WTC11 (cell line): ENCODE measurements around the gene LRRC75B. TPM values are rescaled to one million over a fixed set of nuclear protein-coding genes. Genes with fewer than 3 reads are reported as not detected.

ENCODE experiments used
- ATAC-seq: fragments of 200-7000 bp; cut with Tn5 transposase; 2 replicates; pipeline ENCODE4 v1.10.0; 2021; ENCODE audit warnings: mild to moderate bottlenecking, moderate library complexity
- CTCF ChIA-PET: fragments of 300-600 bp; sonication (Branson Sonifier 250); formaldehyde crosslinking; loops from one replicate; lab custom pipeline; 2021; ENCODE audit warnings: antibody characterized with exemption; lab: Charles Lee
- POLR2A ChIA-PET: fragments of 350-600 bp; sonication (Branson Sonifier 250); formaldehyde crosslinking; loops from one replicate; lab custom pipeline; 2021; ENCODE audit warnings: antibody characterized with exemption; lab: Charles Lee
- DNase-seq: peaks from one replicate; pipeline ENCODE4 v3.0.0; 2021; ENCODE audit warnings: low spot score
- H3K27ac Mint-ChIP-seq: 2 replicates; pipeline ENCODE4 v1.8.0; 2021; ENCODE audit warnings: mixed read lengths
- H3K27me3 Mint-ChIP-seq: 2 replicates; pipeline ENCODE4 v1.8.0; 2021; ENCODE audit warnings: low read depth, mild to moderate bottlenecking, moderate library complexity, mixed read lengths
- H3K36me3 Mint-ChIP-seq: 2 replicates; pipeline ENCODE4 v1.8.0; 2021; ENCODE audit warnings: mixed read lengths
- H3K4me1 Mint-ChIP-seq: 2 replicates; pipeline ENCODE4 v1.8.0; 2022; ENCODE audit warnings: mixed read lengths
- H3K4me3 Mint-ChIP-seq: 2 replicates; pipeline ENCODE4 v1.8.0; 2021; ENCODE audit warnings: mild to moderate bottlenecking, moderate library complexity, mixed read lengths
- H3K9me3 Mint-ChIP-seq: 2 replicates; pipeline ENCODE4 v1.8.0; 2021; ENCODE audit warnings: mixed read lengths
- ATF1 ChIP-seq: sonication (generic); formaldehyde crosslinking; IDR thresholded peaks from 2 replicates; pipeline ENCODE4 v1.8.1; 2023; ENCODE audit warnings: mild to moderate bottlenecking, moderate library complexity, missing genetic modification reagents
- CREB1 ChIP-seq: sonication (generic); formaldehyde crosslinking; IDR thresholded peaks from 2 replicates; pipeline ENCODE4 v1.8.0; 2023; ENCODE audit warnings: mild to moderate bottlenecking, missing genetic modification reagents
- E2F4 ChIP-seq: sonication (generic); formaldehyde crosslinking; IDR thresholded peaks from 2 replicates; pipeline ENCODE4 v1.8.1; 2022; ENCODE audit warnings: low read depth, mild to moderate bottlenecking, moderate library complexity, missing genetic modification reagents, borderline replicate concordance
- GTF2I ChIP-seq: fragments of 250-450 bp; sonication (Bioruptor Pico); conservative IDR thresholded peaks from 2 replicates; pipeline ENCODE4 v1.4.0; 2021; ENCODE audit warnings: mild to moderate bottlenecking
- JAZF1 ChIP-seq: fragments of 250-450 bp; sonication (Bioruptor Pico); IDR thresholded peaks from 2 replicates; pipeline ENCODE4 v1.9.0; 2021; ENCODE audit warnings: moderate library complexity, mild to moderate bottlenecking, inconsistent platforms
- MXD4 ChIP-seq: fragments of 250-450 bp; sonication (Bioruptor Pico); IDR thresholded peaks from 2 replicates; pipeline ENCODE4 v1.8.0; 2021; ENCODE audit warnings: mild to moderate bottlenecking, moderate library complexity, borderline replicate concordance
- NFYB ChIP-seq: sonication (generic); formaldehyde crosslinking; conservative IDR thresholded peaks from 2 replicates; pipeline ENCODE4 v1.8.0; 2022; ENCODE audit warnings: low read depth, missing genetic modification reagents
- PREB ChIP-seq: sonication (generic); formaldehyde crosslinking; IDR thresholded peaks from 2 replicates; pipeline ENCODE4 v1.8.1; 2022; ENCODE audit warnings: mild to moderate bottlenecking, missing genetic modification reagents, moderate library complexity, borderline replicate concordance
- RELA ChIP-seq: sonication (generic); formaldehyde crosslinking; IDR thresholded peaks from 2 replicates; pipeline ENCODE4 v1.8.1; 2022; ENCODE audit warnings: missing genetic modification reagents, mild to moderate bottlenecking, borderline replicate concordance
- SOX15 ChIP-seq: fragments of 250-450 bp; sonication (Bioruptor Pico); IDR thresholded peaks from 2 replicates; pipeline ENCODE4 v1.9.0; 2021; ENCODE audit warnings: mild to moderate bottlenecking
- SP1 ChIP-seq: sonication (generic); formaldehyde crosslinking; conservative IDR thresholded peaks from 2 replicates; pipeline ENCODE4 v1.8.1; 2022; ENCODE audit warnings: missing genetic modification reagents
- ZMAT4 ChIP-seq: fragments of 250-450 bp; sonication (Bioruptor Pico); IDR thresholded peaks from 2 replicates; pipeline ENCODE4 v1.9.0; 2021; ENCODE audit warnings: mild to moderate bottlenecking
- total RNA-seq: library from RNA; stranded (reverse); gene quantifications from 3 replicates; pipeline ENCODE4 v1.2.3, GENCODE V29; 2021
- TF ChIP-seq, protein P1 (sequence below): sonication (generic); formaldehyde crosslinking; IDR thresholded peaks from 2 replicates; pipeline ENCODE4 v1.8.1; 2022; ENCODE audit warnings: missing genetic modification reagents, borderline replicate concordance
- TF ChIP-seq, protein P2 (sequence below): sonication (generic); formaldehyde crosslinking; conservative IDR thresholded peaks from 2 replicates; pipeline ENCODE4 v1.8.1; 2022; ENCODE audit warnings: mild to moderate bottlenecking, missing genetic modification reagents
- TF ChIP-seq, protein P3 (sequence below): fragments of 250-450 bp; sonication (Bioruptor Pico); IDR thresholded peaks from 2 replicates; pipeline ENCODE4 v1.8.0; 2021; ENCODE audit warnings: mild to moderate bottlenecking
- TF ChIP-seq, protein P4 (sequence below): sonication (generic); formaldehyde crosslinking; IDR thresholded peaks from 2 replicates; pipeline ENCODE4 v1.8.1; 2023; ENCODE audit warnings: mild to moderate bottlenecking, missing genetic modification reagents, moderate library complexity
- TF ChIP-seq, protein P5 (sequence below): sonication (generic); formaldehyde crosslinking; IDR thresholded peaks from 2 replicates; pipeline ENCODE4 v1.8.1; 2023; ENCODE audit warnings: mild to moderate bottlenecking, moderate library complexity, missing genetic modification reagents
- TF ChIP-seq, protein P6 (sequence below): fragments of 250-450 bp; sonication (Bioruptor Pico); IDR thresholded peaks from 2 replicates; pipeline ENCODE4 v1.9.0; 2021; ENCODE audit warnings: moderate library complexity, mild to moderate bottlenecking, inconsistent platforms, borderline replicate concordance

Gene LRRC75B
- total RNA-seq, 1 experiment from 2014 or later = 19.2 TPM

GRCh38 chr22:24571266-24571665, 21.6 kb downstream of the LRRC75B start:
- POLR2A ChIA-PET = interaction anchor here (0.6 kb wide), 1 partner anchor 35 kb away, joined by 5 read pairs; no protein-coding TSS in a partner anchor
- CTCF ChIA-PET = interaction anchor here (0.6 kb wide), 1 partner anchor 48 kb away, joined by 4 read pairs; no protein-coding TSS in a partner anchor

More at GRCh38 chr22:24571266-24571665, 21.6 kb downstream of the LRRC75B start:
- TF ChIP-seq SOX15 (no peak), SP1 (CRISPR knock-in tag) (no peak), NFYB (CRISPR knock-in tag) (no peak), PREB (CRISPR knock-in tag) (no peak), ATF1 (CRISPR knock-in tag) (no peak), RELA (CRISPR knock-in tag) (no peak), E2F4 (CRISPR knock-in tag) (no peak), CREB1 (no peak), JAZF1 (CRISPR knock-in tag) (no peak), GTF2I (CRISPR knock-in tag) (no peak), ZMAT4 (no peak), MXD4 (no peak)
- TF ChIP-seq, protein P1, sequence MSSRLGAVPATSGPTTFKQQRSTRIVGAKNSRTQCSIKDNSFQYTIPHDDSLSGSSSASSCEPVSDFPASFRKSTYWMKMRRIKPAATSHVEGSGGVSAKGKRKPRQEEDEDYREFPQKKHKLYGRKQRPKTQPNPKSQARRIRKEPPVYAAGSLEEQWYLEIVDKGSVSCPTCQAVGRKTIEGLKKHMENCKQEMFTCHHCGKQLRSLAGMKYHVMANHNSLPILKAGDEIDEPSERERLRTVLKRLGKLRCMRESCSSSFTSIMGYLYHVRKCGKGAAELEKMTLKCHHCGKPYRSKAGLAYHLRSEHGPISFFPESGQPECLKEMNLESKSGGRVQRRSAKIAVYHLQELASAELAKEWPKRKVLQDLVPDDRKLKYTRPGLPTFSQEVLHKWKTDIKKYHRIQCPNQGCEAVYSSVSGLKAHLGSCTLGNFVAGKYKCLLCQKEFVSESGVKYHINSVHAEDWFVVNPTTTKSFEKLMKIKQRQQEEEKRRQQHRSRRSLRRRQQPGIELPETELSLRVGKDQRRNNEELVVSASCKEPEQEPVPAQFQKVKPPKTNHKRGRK (CRISPR knock-in tag) = no peak
- TF ChIP-seq, protein P2, sequence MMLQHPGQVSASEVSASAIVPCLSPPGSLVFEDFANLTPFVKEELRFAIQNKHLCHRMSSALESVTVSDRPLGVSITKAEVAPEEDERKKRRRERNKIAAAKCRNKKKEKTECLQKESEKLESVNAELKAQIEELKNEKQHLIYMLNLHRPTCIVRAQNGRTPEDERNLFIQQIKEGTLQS (CRISPR knock-in tag) = no peak
- TF ChIP-seq, protein P3, sequence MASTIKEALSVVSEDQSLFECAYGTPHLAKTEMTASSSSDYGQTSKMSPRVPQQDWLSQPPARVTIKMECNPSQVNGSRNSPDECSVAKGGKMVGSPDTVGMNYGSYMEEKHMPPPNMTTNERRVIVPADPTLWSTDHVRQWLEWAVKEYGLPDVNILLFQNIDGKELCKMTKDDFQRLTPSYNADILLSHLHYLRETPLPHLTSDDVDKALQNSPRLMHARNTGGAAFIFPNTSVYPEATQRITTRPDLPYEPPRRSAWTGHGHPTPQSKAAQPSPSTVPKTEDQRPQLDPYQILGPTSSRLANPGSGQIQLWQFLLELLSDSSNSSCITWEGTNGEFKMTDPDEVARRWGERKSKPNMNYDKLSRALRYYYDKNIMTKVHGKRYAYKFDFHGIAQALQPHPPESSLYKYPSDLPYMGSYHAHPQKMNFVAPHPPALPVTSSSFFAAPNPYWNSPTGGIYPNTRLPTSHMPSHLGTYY = no peak
- TF ChIP-seq, protein P4, sequence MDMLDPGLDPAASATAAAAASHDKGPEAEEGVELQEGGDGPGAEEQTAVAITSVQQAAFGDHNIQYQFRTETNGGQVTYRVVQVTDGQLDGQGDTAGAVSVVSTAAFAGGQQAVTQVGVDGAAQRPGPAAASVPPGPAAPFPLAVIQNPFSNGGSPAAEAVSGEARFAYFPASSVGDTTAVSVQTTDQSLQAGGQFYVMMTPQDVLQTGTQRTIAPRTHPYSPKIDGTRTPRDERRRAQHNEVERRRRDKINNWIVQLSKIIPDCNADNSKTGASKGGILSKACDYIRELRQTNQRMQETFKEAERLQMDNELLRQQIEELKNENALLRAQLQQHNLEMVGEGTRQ = no peak
- TF ChIP-seq, protein P5, sequence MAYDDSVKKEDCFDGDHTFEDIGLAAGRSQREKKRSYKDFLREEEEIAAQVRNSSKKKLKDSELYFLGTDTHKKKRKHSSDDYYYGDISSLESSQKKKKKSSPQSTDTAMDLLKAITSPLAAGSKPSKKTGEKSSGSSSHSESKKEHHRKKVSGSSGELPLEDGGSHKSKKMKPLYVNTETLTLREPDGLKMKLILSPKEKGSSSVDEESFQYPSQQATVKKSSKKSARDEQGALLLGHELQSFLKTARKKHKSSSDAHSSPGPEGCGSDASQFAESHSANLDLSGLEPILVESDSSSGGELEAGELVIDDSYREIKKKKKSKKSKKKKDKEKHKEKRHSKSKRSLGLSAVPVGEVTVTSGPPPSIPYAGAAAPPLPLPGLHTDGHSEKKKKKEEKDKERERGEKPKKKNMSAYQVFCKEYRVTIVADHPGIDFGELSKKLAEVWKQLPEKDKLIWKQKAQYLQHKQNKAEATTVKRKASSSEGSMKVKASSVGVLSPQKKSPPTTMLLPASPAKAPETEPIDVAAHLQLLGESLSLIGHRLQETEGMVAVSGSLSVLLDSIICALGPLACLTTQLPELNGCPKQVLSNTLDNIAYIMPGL = no peak
- TF ChIP-seq, protein P6, sequence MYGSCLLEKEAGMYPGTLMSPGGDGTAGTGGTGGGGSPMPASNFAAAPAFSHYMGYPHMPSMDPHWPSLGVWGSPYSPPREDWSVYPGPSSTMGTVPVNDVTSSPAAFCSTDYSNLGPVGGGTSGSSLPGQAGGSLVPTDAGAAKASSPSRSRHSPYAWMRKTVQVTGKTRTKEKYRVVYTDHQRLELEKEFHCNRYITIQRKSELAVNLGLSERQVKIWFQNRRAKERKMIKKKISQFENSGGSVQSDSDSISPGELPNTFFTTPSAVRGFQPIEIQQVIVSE (CRISPR knock-in tag) = no peak
- no peak overlapping the region for H3K4me3 Mint-ChIP-seq
- DNase-seq = no peak
- no peak for ATAC-seq
- no peaks in the 10 kb centered on the region for H3K9me3 Mint-ChIP-seq
- no peaks in the 10 kb centered on the region for H3K4me1 Mint-ChIP-seq
- H3K36me3 Mint-ChIP-seq = peaks cover 73% of the 10 kb centered on the region
- H3K27ac Mint-ChIP-seq = no peak overlapping the region
- no peaks in the 10 kb centered on the region for H3K27me3 Mint-ChIP-seq
